Lung (tissue), 12 donors: ENCODE measurements around the gene TSPAN18. TPM values are rescaled to one million over a fixed set of nuclear protein-coding genes. Genes with fewer than 3 reads are reported as not detected.

Experiments
- ATAC-seq: fragments of 200-7000 bp; cut with Tn5 transposase; one replicate; pipeline ENCODE4 v1.9.1; 2020; ENCODE audit warnings: moderate number of reproducible peaks; ENCODE audit not compliant: insufficient read depth, low FRiP score
- DNase-seq, 3 donors: peaks; one replicate each; pipeline ENCODE4 v3.0.0-alpha.2; 2013 to 2017
- H3K27ac ChIP-seq, 2 donors: one replicate each; pipeline ENCODE4 v1.5.1; 2013; ENCODE audit warnings: mild to moderate bottlenecking in 2 of 2, moderate library complexity in 2 of 2, control low read depth in 1 of 2, inconsistent platforms in 1 of 2, low read depth in 1 of 2, low read length in 1 of 2
- H3K27me3 ChIP-seq, 3 donors: one replicate each; pipeline ENCODE4 v1.5.1; 2013; ENCODE audit warnings: low read length in 2 of 3; ENCODE audit not compliant: control insufficient read depth in 3 of 3, insufficient read depth in 3 of 3
- H3K36me3 ChIP-seq, 4 donors: one replicate each; pipeline ENCODE4 v1.5.1; 2013; ENCODE audit warnings: low read length in 4 of 4, mild to moderate bottlenecking in 1 of 4, moderate library complexity in 1 of 4; ENCODE audit not compliant: control insufficient read depth in 4 of 4, insufficient read depth in 4 of 4
- H3K4me1 ChIP-seq, 5 donors: one replicate each; pipeline ENCODE4 v1.5.1; 2013; ENCODE audit warnings: low read length in 5 of 5, mild to moderate bottlenecking in 2 of 5, moderate library complexity in 1 of 5; ENCODE audit not compliant: control insufficient read depth in 5 of 5, insufficient read depth in 5 of 5
- H3K4me3 ChIP-seq: one replicate; pipeline ENCODE4 v1.5.1; 2013; ENCODE audit warnings: mild to moderate bottlenecking, control low read depth, moderate library complexity
- H3K9ac ChIP-seq, 2 donors: one replicate each; pipeline ENCODE4 v1.5.1; 2013; ENCODE audit warnings: low read length in 2 of 2, control low read depth in 1 of 2; ENCODE audit not compliant: insufficient read depth in 1 of 2
- H3K9me3 ChIP-seq, 4 donors: one replicate each; pipeline ENCODE4 v1.5.1; 2013; ENCODE audit warnings: low read length in 3 of 4, mild to moderate bottlenecking in 1 of 4, moderate library complexity in 1 of 4; ENCODE audit not compliant: control insufficient read depth in 4 of 4, insufficient read depth in 3 of 4
- WGBS, 2 donors: extraction: QIAGEN DNeasy Blood & Tissue Kit; methylation state at CpG; one replicate each; pipeline ENCODE4 v1.1.7; 2013; 5-methylcytosine and 5-hydroxymethylcytosine counted together
- polyA plus RNA-seq, 2 donors: library from polyadenylated mRNA; stranded (reverse); fragments of 200-250 nt; gene quantifications; one replicate each; pipeline ENCODE4 v1.2.1, GENCODE V29; 2013
- total RNA-seq, 2 donors: library from RNA; depleted of rRNA in 1 of 2; stranded (reverse); fragments of >200 nt in 1 of 2; gene quantifications; one replicate each; pipeline ENCODE4 v1.2.1, GENCODE V29; 2014 to 2021
- TF ChIP-seq, protein P1 (sequence below): IDR thresholded peaks from 2 replicates; pipeline ENCODE4 v1.5.1; 2012; ENCODE audit warnings: mild to moderate bottlenecking; ENCODE audit errors: control extremely low read depth, extremely low read depth
- donor health status: control.
- donor health status: control.
- donor health status: Bipolar disorder and iron deficiency.
- donor health status: healthy.
- donor health status: DM: yes; HTN: yes; CAD: no.

TSPAN18 gene
- total and polyA plus RNA-seq, 4 donors, result 8.3 to 40.7 (median 21.4) TPM

DNA sequence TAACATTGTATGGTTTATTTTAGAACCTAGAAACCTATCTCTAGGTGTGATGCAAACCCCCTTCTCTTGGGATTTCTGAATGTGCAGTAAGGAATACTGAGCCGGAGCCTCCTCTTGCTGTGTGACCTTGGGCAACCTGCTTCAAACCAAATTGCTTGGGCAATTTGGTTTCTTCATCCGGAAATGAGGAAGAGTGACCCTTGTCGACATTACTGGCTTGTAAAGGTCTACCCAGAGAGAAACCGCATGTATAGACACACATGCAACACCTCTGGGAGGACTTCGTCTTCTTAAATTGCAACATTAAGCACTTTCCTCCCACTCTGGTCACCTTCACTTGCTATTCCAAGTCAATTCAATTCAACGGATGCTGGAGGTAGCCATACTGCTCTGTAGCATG lies 243.5 kb downstream of the TSPAN18 start:
- ATAC-seq (no peak), DNase-seq (no peak)
- Histone ChIP-seq H3K4me3 (no peak overlapping the region), H3K4me1 (peaks cover 0 to 10% (median 0%) of the 10 kb centered on the region in 5 donors), H3K36me3 (no peaks in the 10 kb centered on the region), H3K27ac (no peak overlapping the region), H3K9ac (no peak overlapping the region), H3K9me3 (no peaks in the 10 kb centered on the region), H3K27me3 (no peaks in the 10 kb centered on the region)
- TF ChIP-seq, protein P1, sequence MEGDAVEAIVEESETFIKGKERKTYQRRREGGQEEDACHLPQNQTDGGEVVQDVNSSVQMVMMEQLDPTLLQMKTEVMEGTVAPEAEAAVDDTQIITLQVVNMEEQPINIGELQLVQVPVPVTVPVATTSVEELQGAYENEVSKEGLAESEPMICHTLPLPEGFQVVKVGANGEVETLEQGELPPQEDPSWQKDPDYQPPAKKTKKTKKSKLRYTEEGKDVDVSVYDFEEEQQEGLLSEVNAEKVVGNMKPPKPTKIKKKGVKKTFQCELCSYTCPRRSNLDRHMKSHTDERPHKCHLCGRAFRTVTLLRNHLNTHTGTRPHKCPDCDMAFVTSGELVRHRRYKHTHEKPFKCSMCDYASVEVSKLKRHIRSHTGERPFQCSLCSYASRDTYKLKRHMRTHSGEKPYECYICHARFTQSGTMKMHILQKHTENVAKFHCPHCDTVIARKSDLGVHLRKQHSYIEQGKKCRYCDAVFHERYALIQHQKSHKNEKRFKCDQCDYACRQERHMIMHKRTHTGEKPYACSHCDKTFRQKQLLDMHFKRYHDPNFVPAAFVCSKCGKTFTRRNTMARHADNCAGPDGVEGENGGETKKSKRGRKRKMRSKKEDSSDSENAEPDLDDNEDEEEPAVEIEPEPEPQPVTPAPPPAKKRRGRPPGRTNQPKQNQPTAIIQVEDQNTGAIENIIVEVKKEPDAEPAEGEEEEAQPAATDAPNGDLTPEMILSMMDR, result no peak
- 30 to 84% methylated on average over 6 of the region's 6 CpGs for WGBS, 2 donors

DNA sequence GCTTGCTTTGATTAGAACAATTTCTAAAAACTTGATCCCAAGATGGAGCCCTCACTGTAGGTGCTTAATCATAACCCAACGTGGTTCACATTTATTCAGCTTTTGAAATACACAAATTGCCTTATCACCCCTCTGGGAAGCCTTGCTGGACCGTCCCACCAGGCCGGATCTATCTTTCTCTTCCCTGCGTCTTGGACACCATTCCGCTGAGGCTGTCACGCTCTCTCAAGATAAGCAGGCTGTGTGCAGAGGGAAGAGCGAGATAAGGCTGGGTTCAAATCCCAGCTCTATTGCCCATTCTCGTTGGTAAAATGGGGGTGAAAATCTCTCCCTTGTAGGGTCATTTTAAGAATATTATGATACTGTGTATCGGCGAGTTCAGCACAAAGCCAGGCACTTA lies 244.4 kb downstream of the TSPAN18 start:
- Histone ChIP-seq H3K9ac (no peak overlapping the region), H3K4me3 (no peak overlapping the region), H3K9me3 (no peaks in the 10 kb centered on the region), H3K27ac (no peak overlapping the region), H3K36me3 (no peaks in the 10 kb centered on the region), H3K4me1 (peaks cover 0 to 10% (median 0%) of the 10 kb centered on the region in 5 donors), H3K27me3 (no peaks in the 10 kb centered on the region)
- 90 to 93% methylated on average over 10 of the region's 10 CpGs for WGBS, 2 donors
- ATAC-seq (no peak), DNase-seq (no peak)
- TF ChIP-seq, protein P1, result no peak

DNA sequence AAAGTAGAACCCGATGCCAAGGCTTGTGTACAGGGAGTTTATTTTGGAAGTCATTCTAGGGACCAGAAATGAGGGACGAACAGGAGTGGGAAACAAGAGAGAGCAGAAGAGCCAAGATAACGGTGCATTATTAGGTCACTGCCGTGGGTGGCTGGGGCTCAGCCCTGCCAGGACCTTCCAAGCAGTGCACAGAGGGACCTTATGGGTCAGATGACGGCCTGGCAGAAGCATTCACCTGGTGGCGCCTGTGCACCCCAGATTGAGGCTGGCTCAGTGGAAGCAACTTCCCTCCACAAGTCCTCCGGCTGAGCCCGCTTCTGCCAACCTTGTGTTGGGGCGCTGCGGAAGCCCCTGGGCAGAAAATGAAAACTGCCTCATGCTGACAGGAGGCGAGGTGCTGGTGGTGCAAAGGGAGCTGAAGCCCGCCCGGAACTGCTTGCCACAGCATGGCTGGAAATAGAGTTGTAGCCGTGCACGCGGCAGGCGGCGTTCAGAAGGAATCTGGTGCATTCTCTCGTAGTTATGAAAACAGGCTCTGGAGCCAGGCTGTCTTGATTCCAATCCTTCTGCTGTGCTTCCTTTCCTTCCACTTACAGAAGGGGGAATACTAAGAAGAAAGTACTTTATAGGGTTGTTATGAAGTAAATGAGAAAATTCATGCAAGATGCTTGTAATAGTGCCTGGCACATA lies 246.1 kb downstream of the TSPAN18 start:
- Histone ChIP-seq H3K36me3 (no peaks in the 10 kb centered on the region), H3K27ac (no peak overlapping the region), H3K4me1 (peaks cover 0 to 15% (median 10%) of the 10 kb centered on the region in 5 donors), H3K9ac (no peak overlapping the region), H3K4me3 (no peak overlapping the region), H3K27me3 (no peaks in the 10 kb centered on the region), H3K9me3 (no peaks in the 10 kb centered on the region)
- ATAC-seq (no peak), DNase-seq (no peak)
- TF ChIP-seq, protein P1, result no peak
- WGBS, 2 donors, result 91 to 94% methylated on average over 19 of the region's 19 CpGs
